ENCODE data around the gene SLAMF8.

GRCh38 chr1:159869607-159870006, 42.9 kb downstream of the SLAMF8 start:
- TF ChIP-seq POLR2A (IDR thresholded peaks at IDR 0.05), result no peak
- no peak for TF ChIP-seq CTCF (IDR thresholded peaks at IDR 0.05)
- no peak for TF ChIP-seq EP300 (IDR thresholded peaks at IDR 0.05)

Measured in upper lobe of left lung (tissue), 4 donors.